Activated CD4-positive, alpha-beta T cell treated with anti-CD3 and anti-CD28 coated beads for 36 hours (primary cell): Measurements from ENCODE around the gene EIF2AK3. TPM values are rescaled to one million over a fixed set of nuclear protein-coding genes. Genes with fewer than 3 reads are reported as not detected.

Experiments used
- ATAC-seq: fragments of 200-7000 bp; cut with Tn5 transposase; one replicate; pipeline ENCODE4 v1.10.0; 2021; ENCODE audit warnings: mild to moderate bottlenecking, moderate library complexity
- CTCF ChIA-PET: fragments of 350-600 bp; sonication (Branson Sonifier 250); formaldehyde crosslinking; loops from one replicate; lab custom pipeline; 2021; ENCODE audit warnings: antibody characterized with exemption; lab: Charles Lee
- POLR2A ChIA-PET: fragments of 350-600 bp; sonication (Branson Sonifier 250); formaldehyde crosslinking; loops from one replicate; lab custom pipeline; 2021; ENCODE audit warnings: antibody characterized with exemption, inconsistent platforms; lab: Charles Lee
- DNase-seq: peaks from one replicate; pipeline ENCODE4 v3.0.0-alpha.2; 2020
- H3K27ac Mint-ChIP-seq: one replicate; pipeline ENCODE4 v1.8.0; 2021; ENCODE audit warnings: mixed read lengths
- H3K27me3 Mint-ChIP-seq: one replicate; pipeline ENCODE4 v1.8.0; 2021; ENCODE audit warnings: mixed read lengths
- H3K36me3 Mint-ChIP-seq: one replicate; pipeline ENCODE4 v1.8.0; 2021; ENCODE audit warnings: low read depth, mixed read lengths
- H3K4me1 Mint-ChIP-seq: one replicate; pipeline ENCODE4 v1.8.0; 2021; ENCODE audit warnings: mixed read lengths
- H3K4me3 Mint-ChIP-seq: one replicate; pipeline ENCODE4 v1.8.0; 2021; ENCODE audit warnings: mild to moderate bottlenecking, moderate library complexity, mixed read lengths
- H3K9me3 Mint-ChIP-seq: one replicate; pipeline ENCODE4 v1.8.0; 2021; ENCODE audit warnings: low read depth, mixed read lengths
- intact Hi-C, 2 experiments: fragments of 100-400 bp; cut with DNase I in 1 of 2; cut with micrococcal nuclease in 1 of 2; formaldehyde crosslinking; loops; one replicate each; pipeline versions ENCODE4 v1.14.2 to v1.15.1; 2022 to 2024; cut with DNase I, micrococcal nuclease
- total RNA-seq, 2 experiments: library from RNA; stranded (reverse); gene quantifications; one replicate each; pipeline ENCODE4 v1.2.3, GENCODE V29; 2021

EIF2AK3 gene
- total RNA-seq, 2 experiments from 2014 or later = 15.9 to 25.1 TPM

- Mint-ChIP-seq H3K27ac (no peak overlapping the region), H3K27me3 (no peaks in the 10 kb centered on the region), H3K4me3 (no peak overlapping the region), H3K36me3 (no peaks in the 10 kb centered on the region), H3K4me1 (peaks cover 32% of the 10 kb centered on the region), H3K9me3 (no peaks in the 10 kb centered on the region)
- CTCF ChIA-PET = interaction anchor here (0.6 to 1.4 kb wide), 3 partner anchors 11 to 35 kb away, joined by 3 to 4 read pairs (median 3); no protein-coding TSS in a partner anchor
- POLR2A ChIA-PET = no interaction called here
- ATAC-seq (no peak), DNase-seq (no peak)
- intact Hi-C loops = loop anchor here in 1 of 2 experiments (2.0 kb wide), 1 partner anchor 13 kb away; no protein-coding TSS in a partner anchor
Measured at GRCh38 chr2:88620015-88620414, 7.2 kb downstream of the EIF2AK3 start.

GRCh38 chr2:88615822-88616221 is 11.4 kb downstream of the EIF2AK3 start:
- ATAC-seq = no peak
- Mint-ChIP-seq H3K27ac (no peak overlapping the region), H3K9me3 (no peaks in the 10 kb centered on the region), H3K27me3 (no peaks in the 10 kb centered on the region), H3K4me1 (peaks cover 22% of the 10 kb centered on the region), H3K36me3 (peaks cover 4% of the 10 kb centered on the region), H3K4me3 (no peak overlapping the region)
- ChIA-PET POLR2A (no interaction called here), CTCF (interaction anchor here (1.2 kb wide), 1 partner anchor 58 kb away, joined by 3 read pairs; no protein-coding TSS in a partner anchor)
- intact Hi-C loops = no loop called here
- no peak for DNase-seq

- intact Hi-C loops = no loop called here
- no peak for ATAC-seq
- peaks cover 14% of the 10 kb centered on the region for H3K4me1 Mint-ChIP-seq
Measured at GRCh38 chr2:88614497-88615157, 12.6 kb downstream of the EIF2AK3 start.

GRCh38 chr2:88613921-88614320 is 13.3 kb downstream of the EIF2AK3 start:
- CTCF ChIA-PET = interaction anchor here (2.1 kb wide), 1 partner anchor 9 kb away, joined by 5 read pairs; no protein-coding TSS in a partner anchor
- intact Hi-C loops = no loop called here
- no peak overlapping the region for H3K4me3 Mint-ChIP-seq
- ATAC-seq = no peak
- no peaks in the 10 kb centered on the region for H3K27me3 Mint-ChIP-seq
- H3K9me3 Mint-ChIP-seq = no peaks in the 10 kb centered on the region
- no peak overlapping the region for H3K27ac Mint-ChIP-seq
- peaks cover 14% of the 10 kb centered on the region for H3K4me1 Mint-ChIP-seq
- no peak for DNase-seq
- POLR2A ChIA-PET = no interaction called here
- peaks cover 4% of the 10 kb centered on the region for H3K36me3 Mint-ChIP-seq

More at GRCh38 chr2:88614497-88615157, 12.6 kb downstream of the EIF2AK3 start:
- ChIA-PET CTCF (interaction anchor here (1.2 kb wide), 1 partner anchor 59 kb away, joined by 3 read pairs; no protein-coding TSS in a partner anchor), POLR2A (no interaction called here)
- H3K36me3 Mint-ChIP-seq = peaks cover 4% of the 10 kb centered on the region
- H3K9me3 Mint-ChIP-seq = no peaks in the 10 kb centered on the region
- H3K27ac Mint-ChIP-seq = no peak overlapping the region
- H3K4me3 Mint-ChIP-seq = no peak overlapping the region
- DNase-seq = no peak
- H3K27me3 Mint-ChIP-seq = no peaks in the 10 kb centered on the region

GRCh38 chr2:88608184-88608583 is 19.1 kb downstream of the EIF2AK3 start:
- POLR2A ChIA-PET = no interaction called here

GRCh38 chr2:88607416-88607815 is 19.8 kb downstream of the EIF2AK3 start:
- Mint-ChIP-seq H3K36me3 (peaks cover 4% of the 10 kb centered on the region), H3K27ac (no peak overlapping the region), H3K4me3 (no peak overlapping the region), H3K9me3 (no peaks in the 10 kb centered on the region), H3K4me1 (peaks cover 12% of the 10 kb centered on the region), H3K27me3 (no peaks in the 10 kb centered on the region)
- no peak for ATAC-seq
- POLR2A ChIA-PET = no interaction called here
- CTCF ChIA-PET = interaction anchor here (1.0 to 1.1 kb wide), 2 partner anchors 17 to 66 kb away, joined by 3 read pairs; no protein-coding TSS in a partner anchor
- intact Hi-C loops = loop anchor here in 1 of 2 experiments (2.0 kb wide), 1 partner anchor 13 kb away; no protein-coding TSS in a partner anchor
- no peak for DNase-seq

More at GRCh38 chr2:88608184-88608583, 19.1 kb downstream of the EIF2AK3 start:
- Mint-ChIP-seq H3K36me3 (peaks cover 6% of the 10 kb centered on the region), H3K4me1 (peaks cover 10% of the 10 kb centered on the region), H3K27ac (no peak overlapping the region), H3K4me3 (no peak overlapping the region), H3K9me3 (no peaks in the 10 kb centered on the region), H3K27me3 (no peaks in the 10 kb centered on the region)
- intact Hi-C loops = no loop called here
- no peak for ATAC-seq
- no peak for DNase-seq
- CTCF ChIA-PET = interaction anchor here (1.0 to 1.1 kb wide), 2 partner anchors 18 to 65 kb away, joined by 3 read pairs; no protein-coding TSS in a partner anchor

GRCh38 chr2:88606371-88607030 is 20.8 kb downstream of the EIF2AK3 start:
- Mint-ChIP-seq H3K4me1 (peaks cover 17% of the 10 kb centered on the region), H3K27me3 (no peaks in the 10 kb centered on the region), H3K27ac (no peak overlapping the region), H3K4me3 (no peak overlapping the region), H3K9me3 (no peaks in the 10 kb centered on the region), H3K36me3 (peaks cover 1% of the 10 kb centered on the region)
- POLR2A ChIA-PET = no interaction called here
- DNase-seq (no peak), ATAC-seq (no peak)
- CTCF ChIA-PET = interaction anchor here (0.6 to 1.8 kb wide), 3 partner anchors 12 to 32 kb away, joined by 3 to 4 read pairs (median 3); no protein-coding TSS in a partner anchor
- intact Hi-C loops = loop anchor here in 1 of 2 experiments (2.0 kb wide), 1 partner anchor 14 kb away; no protein-coding TSS in a partner anchor

GRCh38 chr2:88603146-88603545 is 24.1 kb downstream of the EIF2AK3 start:
- H3K4me1 Mint-ChIP-seq = peaks cover 41% of the 10 kb centered on the region
- ATAC-seq = no peak
- no peaks in the 10 kb centered on the region for H3K9me3 Mint-ChIP-seq
- CTCF ChIA-PET = interaction anchor here (1.4 kb wide), 1 partner anchor 68 kb away, joined by 4 read pairs; no protein-coding TSS in a partner anchor
- DNase-seq = no peak
- no peak overlapping the region for H3K4me3 Mint-ChIP-seq
- POLR2A ChIA-PET = no interaction called here
- intact Hi-C loops = no loop called here
- no peak overlapping the region for H3K27ac Mint-ChIP-seq
- H3K36me3 Mint-ChIP-seq = peaks cover 3% of the 10 kb centered on the region
- H3K27me3 Mint-ChIP-seq = no peaks in the 10 kb centered on the region

GRCh38 chr2:88602022-88602421 is 25.2 kb downstream of the EIF2AK3 start:
- DNase-seq = no peak
- peaks cover 43% of the 10 kb centered on the region for H3K4me1 Mint-ChIP-seq
- H3K27ac Mint-ChIP-seq = no peak overlapping the region
- H3K4me3 Mint-ChIP-seq = no peak overlapping the region
- H3K9me3 Mint-ChIP-seq = no peaks in the 10 kb centered on the region
- peaks cover 3% of the 10 kb centered on the region for H3K36me3 Mint-ChIP-seq
- no peaks in the 10 kb centered on the region for H3K27me3 Mint-ChIP-seq
- intact Hi-C loops = no loop called here
- ChIA-PET CTCF (no interaction called here), POLR2A (no interaction called here)
- ATAC-seq = no peak

- H3K4me1 Mint-ChIP-seq = peaks cover 43% of the 10 kb centered on the region
- intact Hi-C loops = no loop called here
- H3K36me3 Mint-ChIP-seq = peaks cover 3% of the 10 kb centered on the region
- ChIA-PET CTCF (no interaction called here), POLR2A (no interaction called here)
- H3K9me3 Mint-ChIP-seq = no peaks in the 10 kb centered on the region
- ATAC-seq (no peak), DNase-seq (no peak)
- peak overlapping the region; percentile 17 for H3K27ac Mint-ChIP-seq
- H3K4me3 Mint-ChIP-seq = no peak overlapping the region
- H3K27me3 Mint-ChIP-seq = no peaks in the 10 kb centered on the region
Measured at GRCh38 chr2:88601286-88601685, 26.0 kb downstream of the EIF2AK3 start.

GRCh38 chr2:88600038-88600465 is 27.2 kb downstream of the EIF2AK3 start:
- Mint-ChIP-seq H3K4me1 (peaks cover 43% of the 10 kb centered on the region), H3K9me3 (no peaks in the 10 kb centered on the region), H3K27ac (no peak overlapping the region), H3K4me3 (no peak overlapping the region), H3K27me3 (no peaks in the 10 kb centered on the region), H3K36me3 (peaks cover 7% of the 10 kb centered on the region)
- ChIA-PET POLR2A (interaction anchor here (1.2 to 1.3 kb wide), 3 partner anchors 28 to 92 kb away, joined by 3 to 19 read pairs (median 5); partner anchors contain the start of genes EIF2AK3 and RPIA), CTCF (interaction anchor here (0.9 to 1.0 kb wide), 3 partner anchors 9 to 72 kb away, joined by 3 to 5 read pairs (median 3); no protein-coding TSS in a partner anchor)
- ATAC-seq (peak; percentile 100), DNase-seq (peak; percentile 59)
- intact Hi-C loops = loop anchor here (1.0 kb wide), 4 partner anchors 27 to 91 kb away; partner anchors contain the start of genes EIF2AK3 (in 2 of the 2) and RPIA (in 2 of the 2)
